ENCODE results near the gene ZNF747. TPM values are rescaled to one million over a fixed set of nuclear protein-coding genes. Genes with fewer than 3 reads are reported as not detected.

ZNF747 gene
- polyA plus RNA-seq, 1 experiment, result 6.4 TPM

DNA sequence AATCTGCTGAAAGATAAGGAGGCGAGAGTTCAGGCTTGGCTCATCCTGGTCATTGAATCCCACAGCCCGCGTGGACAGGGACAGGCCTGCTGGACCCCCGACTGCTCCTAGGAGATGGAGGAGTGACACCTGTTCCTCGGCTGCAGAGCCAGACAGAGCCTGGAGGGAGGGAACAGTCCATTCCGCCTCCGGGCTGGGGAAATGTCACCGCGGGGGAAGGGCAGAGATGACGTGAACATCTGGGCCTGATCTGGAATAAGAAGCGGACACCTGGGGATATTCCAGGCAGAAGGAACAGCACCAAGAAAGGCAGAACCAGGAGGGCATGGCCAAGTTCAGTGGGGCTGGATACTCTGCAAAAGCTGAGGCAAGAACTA is 1.5 kb downstream of the ZNF747 start:
- POLR2A ChIA-PET, result no interaction called here
- no peak for TF ChIP-seq CTCF (IDR thresholded peaks at IDR 0.05; ENCODE audit: insufficient read depth, low read depth, low read length)
- CTCF ChIA-PET, result interaction anchor here (0.6 kb wide), 1 partner anchor 64 kb away, joined by 4 read pairs; no protein-coding TSS in a partner anchor
- no peak for DNase-seq (ENCODE audit: low read depth)
- H3K36me3 ChIP-seq (ENCODE audit: control insufficient read depth, insufficient read depth, low read length), result no peaks in the 10 kb centered on the region; the same call in none of the 2 replicates
- H3K4me3 ChIP-seq (ENCODE audit: low read depth, low read length), result no peak overlapping the region
- H3K27me3 ChIP-seq (ENCODE audit: control insufficient read depth, insufficient read depth, low read length), result no peaks in the 10 kb centered on the region

- no peak overlapping the region for H3K4me3 ChIP-seq (ENCODE audit: low read depth, low read length)
- no peaks in the 10 kb centered on the region for H3K27me3 ChIP-seq (ENCODE audit: control insufficient read depth, insufficient read depth, low read length)
- ChIA-PET CTCF (no interaction called here), POLR2A (interaction anchor here (0.6 kb wide), 1 partner anchor 246 kb away, joined by 3 read pairs; no protein-coding TSS in a partner anchor)
- no peaks in the 10 kb centered on the region; the same call in none of the 2 replicates for H3K36me3 ChIP-seq (ENCODE audit: control insufficient read depth, insufficient read depth, low read length)
- no peak for DNase-seq (ENCODE audit: low read depth)
- TF ChIP-seq CTCF (IDR thresholded peaks at IDR 0.05; ENCODE audit: insufficient read depth, low read depth, low read length), result no peak
Measured at GRCh38 chr16:30532285-30533145, 2.1 kb downstream of the ZNF747 start.

DNA sequence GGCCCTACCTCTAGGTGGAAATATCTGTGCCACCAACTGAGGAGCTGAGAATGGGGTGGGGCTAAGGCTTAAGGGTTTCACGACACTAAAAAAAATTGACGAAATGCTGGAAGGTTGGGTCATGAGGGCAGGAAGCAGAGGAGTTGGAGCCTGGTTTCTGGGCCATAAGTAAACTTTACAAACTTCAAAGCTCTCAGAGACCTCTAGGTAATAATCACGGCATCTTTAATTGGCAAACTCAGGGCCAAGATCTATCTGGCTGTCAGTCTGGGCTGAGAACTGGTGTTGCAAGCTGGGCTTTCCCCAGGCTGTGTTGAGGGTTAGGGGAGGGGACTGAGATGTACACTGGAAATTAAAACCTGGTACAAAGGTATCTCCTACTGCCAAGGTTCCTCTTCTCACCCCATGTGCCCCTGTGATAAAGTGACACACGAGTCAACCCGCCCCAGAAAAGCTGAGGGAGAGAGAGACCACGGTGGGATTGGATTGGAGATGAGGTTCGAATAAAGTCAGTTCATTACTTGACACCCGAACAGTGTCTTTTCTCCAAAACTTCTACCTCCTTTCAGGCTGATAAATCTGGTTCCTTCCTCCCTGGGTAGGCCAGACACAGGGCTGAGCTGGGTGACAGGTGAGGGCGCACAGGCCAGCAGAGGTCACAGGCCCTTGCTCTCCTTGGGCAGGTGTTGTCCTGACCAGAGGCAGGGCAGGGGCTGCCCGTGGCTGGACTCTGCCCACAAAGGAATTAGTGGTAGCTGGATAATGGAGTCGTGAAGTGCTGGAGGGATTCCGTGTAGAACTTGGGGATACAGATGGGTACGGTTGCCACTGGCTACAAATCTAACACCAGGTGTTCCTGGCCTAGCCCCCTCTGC is 4.3 kb downstream of the ZNF747 start:
- no peaks in the 10 kb centered on the region for H3K27me3 ChIP-seq (ENCODE audit: control insufficient read depth, insufficient read depth, low read length)
- no peak overlapping the region for H3K4me3 ChIP-seq (ENCODE audit: low read depth, low read length)
- no peaks in the 10 kb centered on the region; the same call in none of the 2 replicates for H3K36me3 ChIP-seq (ENCODE audit: control insufficient read depth, insufficient read depth, low read length)
- no peak for TF ChIP-seq CTCF (IDR thresholded peaks at IDR 0.05; ENCODE audit: insufficient read depth, low read depth, low read length)
- ChIA-PET POLR2A (no interaction called here), CTCF (no interaction called here)
- no peak for DNase-seq (ENCODE audit: low read depth)

DNA sequence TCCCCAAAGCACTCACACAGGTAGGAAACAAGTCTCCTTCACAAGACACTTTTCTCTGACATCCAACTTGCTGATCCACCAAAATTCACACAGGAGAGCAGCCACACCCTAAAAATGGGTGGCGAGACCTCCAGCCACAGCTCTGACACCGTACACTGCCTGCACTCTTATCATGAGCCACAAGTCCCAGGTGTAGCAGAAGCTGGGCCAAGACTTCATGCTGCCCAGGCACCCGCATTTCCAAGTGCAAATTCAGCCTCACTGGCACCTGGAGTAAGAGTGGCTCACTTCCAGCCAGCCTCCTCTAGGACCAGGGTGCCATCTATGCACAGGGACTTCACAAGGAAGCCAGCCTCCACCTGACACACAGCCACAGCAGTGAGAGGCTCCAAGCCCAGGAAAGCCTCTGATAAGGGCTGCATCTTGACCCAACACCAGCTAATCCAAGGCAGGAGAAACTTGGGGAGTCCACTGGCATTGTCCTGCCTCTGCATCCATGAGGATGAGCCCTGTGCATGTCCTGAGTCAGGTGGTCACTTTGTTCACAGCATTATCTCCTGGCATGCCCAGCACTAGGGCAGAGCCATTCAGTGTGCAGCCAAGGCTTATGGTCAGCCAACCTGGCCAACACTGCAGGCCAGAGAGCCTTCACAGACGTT is 5.7 kb downstream of the ZNF747 start:
- H3K4me3 ChIP-seq (ENCODE audit: low read depth, low read length), result no peak overlapping the region
- H3K27me3 ChIP-seq (ENCODE audit: control insufficient read depth, insufficient read depth, low read length), result no peaks in the 10 kb centered on the region
- no peaks in the 10 kb centered on the region; the same call in none of the 2 replicates for H3K36me3 ChIP-seq (ENCODE audit: control insufficient read depth, insufficient read depth, low read length)
- CTCF ChIA-PET, result interaction anchor here (0.9 to 1.1 kb wide), 2 partner anchors 69 to 80 kb away, joined by 3 read pairs; no protein-coding TSS in a partner anchor
- TF ChIP-seq CTCF (IDR thresholded peaks at IDR 0.05; ENCODE audit: insufficient read depth, low read depth, low read length), result no peak
- POLR2A ChIA-PET, result no interaction called here
- DNase-seq (ENCODE audit: low read depth), result no peak

Data from BJ (cell line).